ENCODE results near the gene GLI2.

GRCh38 chr2:120758181-120759144 lies 22.8 kb downstream of the GLI2 start:
- no peak for TF ChIP-seq POLR2AphosphoS5 (IDR thresholded peaks at IDR 0.05)
- TF ChIP-seq CTCF (IDR thresholded peaks at IDR 0.05): no peak
- no peak for TF ChIP-seq EP300 (IDR thresholded peaks at IDR 0.05)
- TF ChIP-seq POLR2A (IDR thresholded peaks at IDR 0.05; ENCODE audit: low read depth): no peak
